Neural cell (in vitro differentiated cells): ENCODE data around the gene ECHDC3. TPM values are rescaled to one million over a fixed set of nuclear protein-coding genes. Genes with fewer than 3 reads are reported as not detected.

Experiments used
- H2AFZ ChIP-seq: fragments of 200-600, 300-800 bp; sonication (generic), shearing (Covaris generic); 2 replicates; pipeline ENCODE4 v1.6.0; 2014; ENCODE audit warnings: low read depth, mild to moderate bottlenecking, antibody characterized with exemption, low read length, moderate library complexity
- H3F3A ChIP-seq: fragments of 200-600 bp; shearing (Covaris generic); 2 replicates; pipeline ENCODE4 v1.6.1; 2016; ENCODE audit warnings: mild to moderate bottlenecking, moderate library complexity, mixed read lengths, antibody characterized with exemption, low read length; ENCODE audit not compliant: insufficient read depth, poor library complexity, severe bottlenecking
- H3K27ac ChIP-seq: fragments of 200-600, 300-800 bp; sonication (generic), shearing (Covaris generic); 2 replicates; pipeline ENCODE4 v1.5.1; 2014; ENCODE audit warnings: mild to moderate bottlenecking, low read length, moderate library complexity
- H3K27me3 ChIP-seq: fragments of 300-800, 200-600 bp; sonication (generic), shearing (Covaris generic); 2 replicates; pipeline ENCODE4 v1.6.0; 2014; ENCODE audit warnings: mild to moderate bottlenecking, low read depth, low read length, moderate library complexity; ENCODE audit not compliant: insufficient read depth
- H3K36me3 ChIP-seq: fragments of 300-800, 200-600 bp; sonication (generic), shearing (Covaris generic); 2 replicates; pipeline ENCODE4 v1.5.1; 2014; ENCODE audit warnings: mild to moderate bottlenecking, antibody characterized with exemption, low read length, moderate library complexity; ENCODE audit not compliant: insufficient read depth
- H3K4me2 ChIP-seq: fragments of 300-800, 200-600 bp; sonication (generic), shearing (Covaris generic); 2 replicates; pipeline ENCODE4 v1.6.0; 2014; ENCODE audit warnings: mild to moderate bottlenecking, low read length
- H3K4me3 ChIP-seq: fragments of 300-800, 200-600 bp; sonication (generic), shearing (Covaris generic); 2 replicates; pipeline ENCODE4 v1.5.1; 2014; ENCODE audit warnings: mild to moderate bottlenecking, low read length, moderate library complexity
- H3K79me2 ChIP-seq: fragments of 200-600 bp; shearing (Covaris generic); replicated peaks from 2 replicates; pipeline ENCODE4 v1.6.0; 2014; ENCODE audit warnings: mild to moderate bottlenecking, low read length, moderate library complexity; ENCODE audit not compliant: insufficient read depth
- H3K9ac ChIP-seq: fragments of 300-800, 200-600 bp; sonication (generic), shearing (Covaris generic); 2 replicates; pipeline ENCODE4 v1.6.1; 2016; ENCODE audit warnings: mild to moderate bottlenecking, low read length, mixed read lengths
- H3K9me2 ChIP-seq: fragments of 200-600 bp; shearing (Covaris generic); 2 replicates; pipeline ENCODE4 v1.6.1; 2016; ENCODE audit warnings: mild to moderate bottlenecking, low read length, mixed read lengths; ENCODE audit not compliant: insufficient read depth
- H3K9me3 ChIP-seq: fragments of 200-600, 300-800 bp; sonication (generic), shearing (Covaris generic); 2 replicates; pipeline ENCODE4 v1.6.1; 2016; ENCODE audit warnings: mild to moderate bottlenecking, mixed run types, low read length, moderate library complexity, mixed read lengths
- H4K20me1 ChIP-seq: fragments of 200-600 bp; shearing (Covaris generic); 2 replicates; pipeline ENCODE4 v1.6.1; 2016; ENCODE audit warnings: mild to moderate bottlenecking, mixed run types; ENCODE audit not compliant: insufficient read depth
- EP300 ChIP-seq: fragments of 450-650 bp; conservative IDR thresholded peaks from 2 replicates; pipeline ENCODE4 v1.6.1; 2014; ENCODE audit warnings: antibody characterized with exemption, mild to moderate bottlenecking, moderate library complexity; ENCODE audit not compliant: poor library complexity, severe bottlenecking
- EZH2 ChIP-seq: fragments of 200-600, 300-800 bp; shearing (Covaris generic), sonication (generic); IDR thresholded peaks from 2 replicates; pipeline ENCODE4 v1.6.1; 2014; ENCODE audit warnings: antibody characterized with exemption, low read length, borderline replicate concordance, mild to moderate bottlenecking; ENCODE audit not compliant: insufficient read depth, poor library complexity, severe bottlenecking
- MXI1 ChIP-seq: fragments of 450-650 bp; conservative IDR thresholded peaks from 2 replicates; pipeline ENCODE4 v1.6.1; 2014; ENCODE audit warnings: antibody characterized with exemption, mild to moderate bottlenecking; ENCODE audit not compliant: poor library complexity, severe bottlenecking
- POLR2AphosphoS5 ChIP-seq: IDR thresholded peaks from 2 replicates; pipeline ENCODE4 v1.6.1; 2012
- RAD21 ChIP-seq: fragments of 450-650 bp; conservative IDR thresholded peaks from 2 replicates; pipeline ENCODE4 v1.6.1; 2014; ENCODE audit warnings: antibody characterized with exemption, mild to moderate bottlenecking, moderate library complexity
- SMC3 ChIP-seq: fragments of 450-650 bp; conservative IDR thresholded peaks from 2 replicates; pipeline ENCODE4 v1.6.1; 2014; ENCODE audit warnings: antibody characterized with exemption, mild to moderate bottlenecking, moderate library complexity; ENCODE audit not compliant: poor library complexity
- TAF1 ChIP-seq: IDR thresholded peaks from 2 replicates; pipeline ENCODE4 v1.6.1; 2012; ENCODE audit warnings: low read depth
- polyA plus RNA-seq: library from polyadenylated mRNA; depleted of rRNA; stranded (reverse); fragments of >200 nt; gene quantifications from 2 replicates; pipeline ENCODE4 v1.2.3, GENCODE V29; 2014
- TF ChIP-seq, protein P1 (sequence below): fragments of 450-650 bp; IDR thresholded peaks from 2 replicates; pipeline ENCODE4 v1.5.1; 2014; ENCODE audit warnings: antibody characterized with exemption, mild to moderate bottlenecking, moderate library complexity; ENCODE audit not compliant: poor library complexity, severe bottlenecking
- TF ChIP-seq, protein P2 (sequence below): IDR thresholded peaks from 2 replicates; pipeline ENCODE4 v1.6.1; 2012; ENCODE audit warnings: borderline replicate concordance

Gene ECHDC3
- polyA plus RNA-seq, 1 donor from 2014 or later, result not detected

- Histone ChIP-seq H3K36me3 (no peaks in the 10 kb centered on the region), H3K79me2 (no peaks in the 10 kb centered on the region), H3F3A (no peaks in the 10 kb centered on the region), H3K9me2 (no peaks in the 10 kb centered on the region), H3K4me2 (no peak overlapping the region), H3K27me3 (no peaks in the 10 kb centered on the region), H3K9me3 (no peaks in the 10 kb centered on the region), H3K4me3 (no peak overlapping the region), H3K27ac (no peak overlapping the region), H4K20me1 (no peaks in the 10 kb centered on the region), H3K9ac (no peak overlapping the region), H2AFZ (no peak overlapping the region)
- TF ChIP-seq EZH2, result no peak
- TF ChIP-seq RAD21, result no peak
- TF ChIP-seq, protein P1, sequence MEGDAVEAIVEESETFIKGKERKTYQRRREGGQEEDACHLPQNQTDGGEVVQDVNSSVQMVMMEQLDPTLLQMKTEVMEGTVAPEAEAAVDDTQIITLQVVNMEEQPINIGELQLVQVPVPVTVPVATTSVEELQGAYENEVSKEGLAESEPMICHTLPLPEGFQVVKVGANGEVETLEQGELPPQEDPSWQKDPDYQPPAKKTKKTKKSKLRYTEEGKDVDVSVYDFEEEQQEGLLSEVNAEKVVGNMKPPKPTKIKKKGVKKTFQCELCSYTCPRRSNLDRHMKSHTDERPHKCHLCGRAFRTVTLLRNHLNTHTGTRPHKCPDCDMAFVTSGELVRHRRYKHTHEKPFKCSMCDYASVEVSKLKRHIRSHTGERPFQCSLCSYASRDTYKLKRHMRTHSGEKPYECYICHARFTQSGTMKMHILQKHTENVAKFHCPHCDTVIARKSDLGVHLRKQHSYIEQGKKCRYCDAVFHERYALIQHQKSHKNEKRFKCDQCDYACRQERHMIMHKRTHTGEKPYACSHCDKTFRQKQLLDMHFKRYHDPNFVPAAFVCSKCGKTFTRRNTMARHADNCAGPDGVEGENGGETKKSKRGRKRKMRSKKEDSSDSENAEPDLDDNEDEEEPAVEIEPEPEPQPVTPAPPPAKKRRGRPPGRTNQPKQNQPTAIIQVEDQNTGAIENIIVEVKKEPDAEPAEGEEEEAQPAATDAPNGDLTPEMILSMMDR, result no peak
- no peak for TF ChIP-seq POLR2AphosphoS5
- no peak for TF ChIP-seq SMC3
- no peak for TF ChIP-seq MXI1
- TF ChIP-seq, protein P2, sequence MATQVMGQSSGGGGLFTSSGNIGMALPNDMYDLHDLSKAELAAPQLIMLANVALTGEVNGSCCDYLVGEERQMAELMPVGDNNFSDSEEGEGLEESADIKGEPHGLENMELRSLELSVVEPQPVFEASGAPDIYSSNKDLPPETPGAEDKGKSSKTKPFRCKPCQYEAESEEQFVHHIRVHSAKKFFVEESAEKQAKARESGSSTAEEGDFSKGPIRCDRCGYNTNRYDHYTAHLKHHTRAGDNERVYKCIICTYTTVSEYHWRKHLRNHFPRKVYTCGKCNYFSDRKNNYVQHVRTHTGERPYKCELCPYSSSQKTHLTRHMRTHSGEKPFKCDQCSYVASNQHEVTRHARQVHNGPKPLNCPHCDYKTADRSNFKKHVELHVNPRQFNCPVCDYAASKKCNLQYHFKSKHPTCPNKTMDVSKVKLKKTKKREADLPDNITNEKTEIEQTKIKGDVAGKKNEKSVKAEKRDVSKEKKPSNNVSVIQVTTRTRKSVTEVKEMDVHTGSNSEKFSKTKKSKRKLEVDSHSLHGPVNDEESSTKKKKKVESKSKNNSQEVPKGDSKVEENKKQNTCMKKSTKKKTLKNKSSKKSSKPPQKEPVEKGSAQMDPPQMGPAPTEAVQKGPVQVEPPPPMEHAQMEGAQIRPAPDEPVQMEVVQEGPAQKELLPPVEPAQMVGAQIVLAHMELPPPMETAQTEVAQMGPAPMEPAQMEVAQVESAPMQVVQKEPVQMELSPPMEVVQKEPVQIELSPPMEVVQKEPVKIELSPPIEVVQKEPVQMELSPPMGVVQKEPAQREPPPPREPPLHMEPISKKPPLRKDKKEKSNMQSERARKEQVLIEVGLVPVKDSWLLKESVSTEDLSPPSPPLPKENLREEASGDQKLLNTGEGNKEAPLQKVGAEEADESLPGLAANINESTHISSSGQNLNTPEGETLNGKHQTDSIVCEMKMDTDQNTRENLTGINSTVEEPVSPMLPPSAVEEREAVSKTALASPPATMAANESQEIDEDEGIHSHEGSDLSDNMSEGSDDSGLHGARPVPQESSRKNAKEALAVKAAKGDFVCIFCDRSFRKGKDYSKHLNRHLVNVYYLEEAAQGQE, result no peak
- no peak for TF ChIP-seq EP300
- TF ChIP-seq TAF1, result no peak
Observed at GRCh38 chr10:11793762-11794479, 51.7 kb downstream of the ECHDC3 start.

DNA sequence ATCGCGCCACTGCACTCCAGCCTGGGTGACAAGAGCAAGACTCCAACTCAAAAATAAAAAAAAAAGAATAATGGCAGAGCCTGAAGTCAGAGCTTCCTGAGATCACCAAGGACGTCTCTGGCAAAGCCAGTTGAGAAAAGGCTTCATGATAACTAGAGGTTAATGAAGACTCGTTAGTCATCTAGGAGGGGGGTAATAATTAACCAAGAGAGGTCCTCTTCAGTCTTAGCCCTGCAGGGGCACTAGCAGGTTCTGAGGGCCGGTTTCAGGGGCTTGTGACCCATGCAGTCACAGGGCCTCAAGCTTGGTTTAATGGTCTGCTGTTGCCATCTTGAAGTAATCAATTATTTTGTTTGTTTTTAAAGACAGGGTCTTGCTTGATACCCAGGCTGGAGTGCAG lies 52.4 kb downstream of the ECHDC3 start:
- Histone ChIP-seq H3F3A (no peaks in the 10 kb centered on the region), H3K27ac (no peak overlapping the region), H3K4me3 (no peak overlapping the region), H3K27me3 (no peaks in the 10 kb centered on the region), H3K9me2 (no peaks in the 10 kb centered on the region), H3K36me3 (no peaks in the 10 kb centered on the region), H3K79me2 (no peaks in the 10 kb centered on the region), H3K9me3 (no peaks in the 10 kb centered on the region), H4K20me1 (no peaks in the 10 kb centered on the region), H3K9ac (no peak overlapping the region), H3K4me2 (no peak overlapping the region), H2AFZ (no peak overlapping the region)
- no peak for TF ChIP-seq POLR2AphosphoS5
- TF ChIP-seq, protein P1, result no peak
- no peak for TF ChIP-seq EZH2
- TF ChIP-seq TAF1, result no peak
- TF ChIP-seq EP300, result no peak
- no peak for TF ChIP-seq SMC3
- no peak for TF ChIP-seq RAD21
- TF ChIP-seq, protein P2, result no peak
- TF ChIP-seq MXI1, result no peak
